T-cell (primary cell): ENCODE measurements around the gene TNNT3. TPM values are rescaled to one million over a fixed set of nuclear protein-coding genes. Genes with fewer than 3 reads are reported as not detected.
"Not testable (repeated sequence)": the region's sequence is repeated elsewhere in the genome, so short reads cannot be mapped to it uniquely, and the experiment has no call there.

Source experiments
- ATAC-seq, 4 experiments: fragments of 200-7000 bp in 3 of 4; fragments of 150-1000 bp in 1 of 4; cut with Tn5 transposase; replicated peaks in 1 of 4; 1 replicate in 3 of 4; 2 replicates in 1 of 4; pipeline ENCODE4 v1.10.0; 2021; ENCODE audit warnings: moderate library complexity in 3 of 4, mild to moderate bottlenecking in 2 of 4, moderate number of reproducible peaks in 1 of 4
- CTCF ChIA-PET, 2 donors: fragments of 300-600 bp; sonication (Branson Sonifier 250); formaldehyde crosslinking; loops; one replicate each; lab custom pipeline; 2022; ENCODE audit warnings: antibody characterized with exemption in 2 of 2; lab: Charles Lee
- POLR2A ChIA-PET, 2 donors: fragments of 300-600 bp; sonication (Branson Sonifier 250); formaldehyde crosslinking; loops; one replicate each; lab custom pipeline; 2022; ENCODE audit warnings: antibody characterized with exemption in 2 of 2; lab: Charles Lee
- DNase-seq, 35 experiments: peaks; one replicate each; pipeline versions ENCODE4 v3.0.0 to v3.0.0-alpha.2; 2013 to 2023
- H3K27ac ChIP-seq: one replicate; pipeline ENCODE4 v1.5.1; 2013; ENCODE audit warnings: low read length
- H3K27me3 ChIP-seq, 2 experiments: replicated peaks in 1 of 2; 1 replicate in 1 of 2; 2 replicates in 1 of 2; pipeline versions ENCODE4 v1.6.1 to v1.7.0; 2013; ENCODE audit warnings: low read length in 1 of 2, mixed read lengths in 1 of 2; ENCODE audit not compliant: control insufficient read depth in 2 of 2, insufficient read depth in 2 of 2; ENCODE audit errors: extremely low read depth in 1 of 2
- H3K36me3 ChIP-seq, 2 donors: 1 replicate in 1 of 2; 2 replicates in 1 of 2; pipeline versions ENCODE4 v1.6.1 to v1.7.0; 2013; ENCODE audit warnings: low read length in 1 of 2; ENCODE audit not compliant: control insufficient read depth in 2 of 2, insufficient read depth in 1 of 2; ENCODE audit errors: extremely low read depth in 1 of 2
- H3K4me1 ChIP-seq, 2 experiments: 1 replicate in 1 of 2; 2 replicates in 1 of 2; pipeline versions ENCODE4 v1.6.1 to v1.7.0; 2013; ENCODE audit warnings: low read length in 2 of 2, mixed read lengths in 1 of 2; ENCODE audit not compliant: insufficient read depth in 2 of 2, control insufficient read depth in 1 of 2; ENCODE audit errors: extremely low read depth in 1 of 2
- H3K4me3 ChIP-seq, 2 donors: 1 replicate in 1 of 2; 2 replicates in 1 of 2; pipeline versions ENCODE4 v1.5.1 to v1.7.0; 2013; ENCODE audit warnings: mild to moderate bottlenecking in 2 of 2, low read length in 1 of 2, moderate library complexity in 1 of 2; ENCODE audit not compliant: control insufficient read depth in 1 of 2; ENCODE audit errors: extremely low read depth in 1 of 2
- H3K9me3 ChIP-seq: 2 replicates; pipeline ENCODE4 v1.7.0; 2013
- H3K27ac Mint-ChIP-seq, 2 donors: one replicate each; pipeline ENCODE4 v1.8.0; 2020 to 2021; ENCODE audit warnings: mild to moderate bottlenecking in 2 of 2, mixed read lengths in 2 of 2
- H3K27me3 Mint-ChIP-seq, 2 donors: one replicate each; pipeline ENCODE4 v1.8.0; 2021 to 2022; ENCODE audit warnings: mixed read lengths in 2 of 2
- H3K36me3 Mint-ChIP-seq: one replicate; pipeline ENCODE4 v1.8.0; 2021; ENCODE audit warnings: mixed read lengths
- H3K4me1 Mint-ChIP-seq, 3 donors: one replicate each; pipeline ENCODE4 v1.8.0; 2020 to 2022; ENCODE audit warnings: mixed read lengths in 3 of 3, mild to moderate bottlenecking in 1 of 3
- H3K4me3 Mint-ChIP-seq, 3 donors: one replicate each; pipeline ENCODE4 v1.8.0; 2020 to 2022; ENCODE audit warnings: mild to moderate bottlenecking in 3 of 3, mixed read lengths in 3 of 3, moderate library complexity in 3 of 3
- H3K9me3 Mint-ChIP-seq, 3 donors: one replicate each; pipeline ENCODE4 v1.8.0; 2020 to 2022; ENCODE audit warnings: mixed read lengths in 3 of 3
- WGBS: methylation state at CpG from one replicate; pipeline ENCODE4 v1.1.5; 2013; ENCODE audit warnings: missing lambda C conversion rate; ENCODE audit not compliant: insufficient coverage; 5-methylcytosine and 5-hydroxymethylcytosine counted together
- total RNA-seq, 35 experiments: library from RNA in 6 of 35; stranded (reverse) in 6 of 35; fragments of 120-200 nt in 1 of 35; gene quantifications; one replicate each; pipeline versions ENCODE4 v1.2.1 to v1.2.4 and lab custom pipeline; 2013 to 2026

The TNNT3 gene
- total RNA-seq, 5 donors from 2014 or later (not counting 1 experiment from before 2014, with no cell fraction given): 15.9 to 22.1 (median 18.2) TPM

DNA sequence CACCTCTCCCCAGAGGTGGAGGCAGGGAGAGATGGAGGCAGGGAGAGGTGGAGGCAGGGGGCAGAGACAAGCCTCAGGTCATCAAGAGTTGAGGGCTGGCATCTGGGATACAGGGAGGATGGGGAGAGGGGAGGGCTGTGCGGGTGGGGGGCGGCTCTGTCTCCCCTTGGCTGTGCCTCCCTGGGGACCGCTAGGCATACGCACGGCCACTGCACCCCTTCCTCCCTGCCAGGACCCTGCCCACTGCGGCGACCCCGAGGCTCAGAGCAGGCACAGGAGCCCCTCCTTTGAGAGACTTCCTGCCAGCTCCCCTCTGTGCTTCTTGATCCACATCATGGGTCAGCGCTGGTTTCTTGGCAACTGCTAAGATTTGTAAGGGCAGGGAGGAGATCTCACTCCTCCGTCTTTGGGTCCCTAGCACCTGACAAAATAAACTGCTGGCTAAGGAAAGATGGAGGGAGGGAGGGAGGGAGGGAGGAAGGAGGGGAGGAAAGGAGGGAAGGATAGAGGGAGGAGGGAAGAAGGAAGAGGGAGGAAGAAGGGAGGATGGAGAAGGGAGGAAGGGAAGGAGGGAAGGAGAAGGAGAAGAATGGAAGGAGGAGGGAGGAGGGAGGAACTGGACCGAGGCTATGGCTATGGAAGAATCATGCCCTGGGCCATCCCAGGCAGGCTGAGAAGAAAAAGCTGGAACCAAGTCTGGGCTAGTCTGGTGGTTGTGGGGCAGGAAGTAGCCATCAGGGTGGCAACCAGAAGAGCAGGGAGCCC lies 46.3 kb upstream of the TNNT3 start:
- ATAC-seq: no peak
- POLR2A ChIA-PET: no interaction called here
- peaks cover 39 to 58% (median 58%) of the 10 kb centered on the region in 3 donors for H3K4me1 Mint-ChIP-seq

DNA sequence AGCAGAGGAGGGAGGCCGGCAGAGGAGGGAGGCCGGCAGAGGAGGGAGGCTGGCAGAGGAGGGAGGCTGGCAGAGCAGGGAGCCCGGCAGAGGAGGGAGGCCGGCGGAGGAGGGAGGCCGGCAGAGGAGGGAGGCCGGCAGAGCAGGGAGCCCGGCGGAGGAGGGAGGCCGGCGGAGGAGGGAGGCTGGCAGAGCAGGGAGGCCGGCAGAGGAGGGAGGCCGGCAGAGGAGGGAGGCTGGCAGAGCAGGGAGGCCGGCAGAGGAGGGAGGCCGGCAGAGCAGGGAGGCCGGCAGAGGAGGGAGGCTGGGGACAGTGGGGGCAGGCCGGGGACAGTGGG lies 45.7 kb upstream of the TNNT3 start:
- H3K27me3 Mint-ChIP-seq, H3K27ac ChIP-seq, H3K4me3 ChIP-seq, H3K4me3 Mint-ChIP-seq, H3K36me3 ChIP-seq, CTCF ChIA-PET, H3K9me3 ChIP-seq, POLR2A ChIA-PET, DNase-seq, H3K27me3 ChIP-seq, H3K9me3 Mint-ChIP-seq, H3K27ac Mint-ChIP-seq, ATAC-seq, H3K36me3 Mint-ChIP-seq: not testable (repeated sequence)
- H3K4me1 ChIP-seq: peaks cover 13 to 88% of the 10 kb centered on the region in 2 experiments
- peaks cover 37 to 58% (median 57%) of the 10 kb centered on the region in 3 donors for H3K4me1 Mint-ChIP-seq
- WGBS: 88% methylated on average over 11 of the region's 17 CpGs

More for the DNA sequence above, 46.3 kb upstream of the TNNT3 start:
- Mint-ChIP-seq H3K27ac (no peak overlapping the region), H3K4me3 (no peak overlapping the region), H3K9me3 (no peaks in the 10 kb centered on the region), H3K27me3 (no peaks in the 10 kb centered on the region), H3K36me3 (peaks cover 2% of the 10 kb centered on the region)
- 86% methylated on average over 2 of the region's 11 CpGs for whole genome bisulfite sequencing
- no peaks in the 10 kb centered on the region for H3K9me3 ChIP-seq
- H3K27me3 ChIP-seq: no peaks in the 10 kb centered on the region
- H3K36me3 ChIP-seq: peaks cover 0 to 13% of the 10 kb centered on the region in 2 donors
- no peak overlapping the region for H3K27ac ChIP-seq
- H3K4me3 ChIP-seq: no peak overlapping the region
- DNase-seq: no peak
- CTCF ChIA-PET: no interaction called here
- peaks cover 17 to 89% of the 10 kb centered on the region in 2 experiments for H3K4me1 ChIP-seq

- 95% methylated on average over 10 of the region's 17 CpGs for WGBS
- not testable (repeated sequence) for DNase-seq
Observed at GRCh38 chr11:1874441-1875092, 44.9 kb upstream of the TNNT3 start.

GRCh38 chr11:1875093-1875850 lies 44.2 kb upstream of the TNNT3 start:
- Histone ChIP-seq H3K27me3 (no peaks in the 10 kb centered on the region), H3K4me1 (peaks cover 11 to 86% of the 10 kb centered on the region in 2 experiments), H3K4me3 (no peak overlapping the region), H3K9me3 (no peaks in the 10 kb centered on the region), H3K27ac (no peak overlapping the region), H3K36me3 (peaks cover 7 to 9% of the 10 kb centered on the region in 2 donors)
- Mint-ChIP-seq H3K27ac (peak overlapping the region; percentile 25 to 31), H3K36me3 (peaks cover 2% of the 10 kb centered on the region), H3K27me3 (no peaks in the 10 kb centered on the region), H3K4me3 (no peak overlapping the region), H3K4me1 (peaks cover 27 to 46% (median 44%) of the 10 kb centered on the region in 3 donors), H3K9me3 (no peaks in the 10 kb centered on the region)
- 90% methylated on average over 12 of the region's 28 CpGs for WGBS
- ATAC-seq (no peak), DNase-seq (no peak)
- ChIA-PET CTCF (interaction anchor here in 1 of 2 donors (0.5 kb wide), 1 partner anchor 72 kb away, joined by 3 read pairs; the partner anchor contains the start of gene MRPL23), POLR2A (no interaction called here)

More at GRCh38 chr11:1874441-1875092, 44.9 kb upstream of the TNNT3 start:
- H3K27ac Mint-ChIP-seq, H3K9me3 ChIP-seq, H3K36me3 ChIP-seq, H3K9me3 Mint-ChIP-seq, H3K27me3 ChIP-seq, H3K4me3 ChIP-seq, H3K27ac ChIP-seq, ATAC-seq, H3K4me3 Mint-ChIP-seq, CTCF ChIA-PET, POLR2A ChIA-PET, H3K27me3 Mint-ChIP-seq, H3K36me3 Mint-ChIP-seq: not testable (repeated sequence)
- H3K4me1 Mint-ChIP-seq: peaks cover 29 to 50% (median 49%) of the 10 kb centered on the region in 3 donors
- peaks cover 12 to 86% of the 10 kb centered on the region in 2 experiments for H3K4me1 ChIP-seq

DNA sequence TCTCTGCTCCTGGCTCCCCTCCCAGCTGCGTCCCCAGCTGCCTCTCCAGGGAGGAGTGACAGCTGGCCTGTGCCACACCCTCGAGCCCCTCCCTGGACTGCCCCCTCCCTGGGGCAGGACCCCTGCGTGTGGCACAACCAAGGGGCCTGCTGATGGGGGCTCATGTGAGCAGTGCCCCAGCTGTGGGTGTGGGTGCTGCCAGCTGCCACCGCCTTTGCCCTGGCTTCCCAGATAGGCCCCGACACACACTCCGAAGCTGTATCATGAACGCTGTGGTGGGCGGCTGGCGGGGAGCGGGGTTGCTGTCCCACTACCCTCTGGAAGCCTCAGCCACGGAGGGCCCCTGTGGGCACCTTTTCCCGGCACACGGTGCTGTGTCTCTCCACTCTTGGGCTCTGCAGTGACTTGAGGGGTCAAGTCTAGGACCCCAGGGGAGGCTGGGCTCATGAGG lies 43.6 kb upstream of the TNNT3 start:
- H3K4me1 ChIP-seq: peaks cover 5 to 86% of the 10 kb centered on the region in 2 experiments
- DNase-seq, H3K36me3 Mint-ChIP-seq, H3K27ac ChIP-seq, H3K9me3 Mint-ChIP-seq, H3K36me3 ChIP-seq, POLR2A ChIA-PET, H3K9me3 ChIP-seq, H3K27me3 ChIP-seq, H3K4me3 Mint-ChIP-seq, H3K27ac Mint-ChIP-seq, ATAC-seq, H3K4me3 ChIP-seq, H3K27me3 Mint-ChIP-seq: not testable (repeated sequence)
- peaks cover 25 to 45% (median 42%) of the 10 kb centered on the region in 3 donors for H3K4me1 Mint-ChIP-seq
- WGBS: 83% methylated on average over 12 of the region's 13 CpGs
- CTCF ChIA-PET: interaction anchor here in 1 of 2 donors (0.5 kb wide), 1 partner anchor 72 kb away, joined by 3 read pairs; the partner anchor contains the start of gene MRPL23
